Activated CD4-positive, alpha-beta T cell treated with anti-CD3 and anti-CD28 coated beads for 48 hours (primary cell): ENCODE results near the gene MBNL3.
"Not testable (repeated sequence)": the region's sequence is repeated elsewhere in the genome, so short reads cannot be mapped to it uniquely, and the experiment has no call there.

Experiments used
- DNase-seq: peaks from one replicate; pipeline ENCODE4 v3.0.0-alpha.2; 2020

MBNL3 gene

DNA sequence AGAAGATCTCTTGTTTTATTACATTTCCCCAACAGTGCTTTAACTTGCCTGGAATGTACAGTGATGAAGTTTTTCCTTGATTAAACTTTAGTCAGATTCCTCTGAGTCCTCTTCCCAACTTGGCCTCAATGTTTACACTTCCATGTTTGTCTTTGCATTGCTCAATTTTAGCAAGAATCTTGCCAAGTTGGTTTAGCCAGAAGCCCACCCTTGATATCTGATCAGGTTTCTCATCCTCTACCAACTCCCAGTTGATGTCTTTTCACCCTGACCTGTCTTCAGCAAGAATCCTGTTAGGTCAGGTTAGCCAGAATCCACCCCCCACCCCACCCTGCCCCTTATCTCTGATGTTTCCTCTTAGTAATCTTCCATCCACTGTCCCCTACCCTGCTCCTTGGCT lies 120.9 kb downstream of the MBNL3 start:
- DNase-seq = no peak

DNA sequence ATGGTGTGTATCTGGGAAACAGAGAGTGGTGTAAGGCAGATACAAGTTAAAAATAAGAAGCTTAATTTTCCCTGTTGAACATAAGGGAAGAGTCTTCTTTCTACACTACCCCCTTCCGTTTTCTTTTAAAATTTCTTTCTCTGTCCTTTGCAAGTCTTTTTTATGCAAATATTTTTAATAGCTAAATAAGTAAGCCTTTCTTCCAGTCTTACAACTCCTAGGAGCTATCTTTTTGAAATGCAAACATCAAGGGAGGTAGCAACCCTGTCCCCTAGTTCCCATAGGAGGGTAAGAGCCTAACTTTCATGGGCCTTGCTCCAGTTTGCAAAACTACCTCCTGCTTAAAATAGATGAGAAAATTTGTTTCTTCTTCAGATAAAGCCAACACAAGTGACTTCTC lies 121.5 kb downstream of the MBNL3 start:
- DNase-seq = no peak

GRCh38 chrX:132365490-132365889 lies 123.3 kb downstream of the MBNL3 start:
- DNase-seq = no peak

- DNase-seq = no peak
These were observed 124.5 kb downstream of the MBNL3 start for GRCh38 chrX:132364313-132364712.

DNA sequence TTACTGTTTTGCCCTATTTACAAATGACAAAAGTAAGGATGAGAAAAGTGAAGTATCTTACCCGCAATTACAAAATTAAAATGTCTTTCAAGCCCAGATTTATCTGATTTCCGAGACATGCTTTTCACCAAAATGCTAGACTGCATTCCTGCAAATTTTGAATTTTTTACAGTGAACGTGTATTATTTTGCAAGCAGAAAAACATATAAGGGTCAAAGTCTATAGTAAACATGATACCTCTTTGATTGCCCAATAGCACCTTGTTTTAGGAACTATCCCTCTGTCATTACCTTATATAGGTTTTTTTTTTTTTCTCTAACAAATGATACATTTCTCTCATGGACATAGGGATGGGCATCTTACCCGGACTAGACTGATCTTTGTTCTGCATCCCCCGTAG lies 135.4 kb downstream of the MBNL3 start:
- DNase-seq = no peak

DNA sequence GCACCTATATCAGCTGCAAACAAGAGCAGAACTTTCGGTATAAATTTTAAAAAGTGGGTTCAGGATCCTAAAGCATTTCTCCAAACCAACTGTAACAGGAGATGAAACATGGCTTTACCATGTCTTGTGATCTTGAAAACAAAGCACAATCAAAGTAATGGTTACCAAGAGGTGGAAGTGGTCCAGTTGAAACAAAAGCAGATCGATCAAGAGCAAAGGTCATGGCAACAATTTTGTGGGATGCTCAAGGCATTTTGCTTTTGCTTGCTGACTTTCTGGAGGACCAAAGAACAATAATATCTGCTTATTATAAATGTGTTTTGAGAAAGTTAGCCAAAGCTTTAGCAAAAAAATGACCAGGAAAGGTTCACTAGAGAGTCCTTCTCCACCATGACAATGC lies 152.7 kb downstream of the MBNL3 start:
- no peak for DNase-seq

DNA sequence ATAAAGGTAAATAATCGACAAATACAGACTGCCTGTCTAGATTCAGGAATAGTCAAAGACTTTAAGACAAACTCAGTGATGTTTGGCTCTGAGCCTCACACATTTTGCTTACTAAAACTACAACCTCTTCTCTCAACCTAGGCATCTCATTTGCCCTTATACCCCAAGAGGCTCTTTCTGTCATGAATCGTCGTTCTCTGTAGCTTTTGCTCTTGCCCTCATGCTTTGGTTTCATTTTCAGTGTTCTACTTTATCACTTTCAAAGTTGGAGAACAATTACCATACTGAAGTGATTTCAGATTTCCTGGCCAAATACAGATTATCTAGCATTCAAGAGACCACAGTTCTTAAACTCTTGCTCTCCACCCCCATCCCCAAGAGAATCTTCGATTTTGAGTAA lies 155.5 kb downstream of the MBNL3 start:
- DNase-seq = no peak

DNA sequence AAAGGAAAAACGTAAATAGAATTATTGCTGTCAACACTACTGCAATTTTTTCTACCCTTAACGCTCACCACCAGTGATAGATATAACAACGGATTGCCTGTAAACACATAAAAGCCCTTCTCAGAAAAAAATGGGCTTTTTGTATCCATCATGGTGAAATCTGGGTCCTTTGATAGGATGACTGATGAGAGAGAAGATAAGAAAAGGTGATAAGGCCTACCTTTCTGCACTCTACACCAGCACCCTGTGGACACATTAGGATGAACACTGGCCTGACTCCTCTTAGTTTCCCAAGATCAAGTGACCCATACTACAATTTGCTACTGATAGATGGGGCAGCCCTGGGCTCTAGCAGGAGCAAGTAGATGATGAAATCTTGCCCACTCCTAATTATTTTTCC lies 157.3 kb downstream of the MBNL3 start:
- no peak for DNase-seq

DNA sequence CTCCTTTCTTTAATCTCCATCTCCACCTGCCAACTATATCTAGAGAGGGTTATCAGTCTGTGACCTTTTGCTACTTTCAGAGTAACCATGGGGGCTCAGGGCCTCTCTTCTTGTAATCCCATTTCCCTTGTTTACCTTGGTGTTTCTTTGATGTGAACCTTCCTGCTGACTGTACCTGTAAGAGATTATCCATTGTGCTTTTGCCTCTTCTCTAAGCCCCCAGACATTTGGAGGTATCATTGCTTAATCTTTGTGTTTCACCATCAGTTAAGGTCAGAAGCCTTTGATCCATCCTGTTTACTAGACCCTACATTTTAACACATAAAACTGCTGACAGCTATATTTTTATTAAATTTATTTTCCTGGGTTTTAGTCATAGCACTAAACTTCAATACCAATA lies 157.8 kb downstream of the MBNL3 start:
- no peak for DNase-seq

GRCh38 chrX:132330156-132330729 lies 158.6 kb downstream of the MBNL3 start:
- no peak for DNase-seq

DNA sequence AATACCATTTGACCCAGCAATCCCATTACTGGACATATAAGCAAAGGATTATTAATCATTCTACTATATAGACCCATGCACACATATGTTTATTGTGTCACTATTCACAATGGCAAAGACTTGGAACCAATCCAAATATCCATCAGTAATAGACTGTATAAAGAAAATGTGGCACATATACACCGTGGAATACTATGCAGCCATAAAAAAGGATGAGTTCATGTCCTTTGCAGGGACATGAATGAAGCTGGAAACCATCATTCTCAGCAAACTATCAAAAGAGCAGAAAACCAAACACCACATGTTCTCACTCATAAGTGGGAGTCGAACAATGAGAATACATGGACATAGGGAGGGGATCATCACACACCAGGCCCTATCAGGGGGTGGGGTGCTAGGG lies 161.9 kb downstream of the MBNL3 start:
- not testable (repeated sequence) for DNase-seq
